Activated naive CD4-positive, alpha-beta T cell treated with anti-CD3 and anti-CD28 coated beads, Interleukin-2, amount 50 U/mL, for 72 hours (primary cell): ENCODE results near the gene MRPL46. TPM values are rescaled to one million over a fixed set of nuclear protein-coding genes. Genes with fewer than 3 reads are reported as not detected.

ENCODE experiments used
- ATAC-seq, 2 donors: fragments of 150-1000 bp; cut with Tn5 transposase; 2 replicates each; pipeline ENCODE4 v1.10.0; 2021; ENCODE audit warnings: mild to moderate bottlenecking in 2 of 2, moderate library complexity in 2 of 2
- DNase-seq, 2 donors: peaks; one replicate each; pipeline ENCODE4 v3.0.0; 2021 to 2022; ENCODE audit warnings: low spot score in 2 of 2
- H3K27ac Mint-ChIP-seq, 2 donors: one replicate each; pipeline ENCODE4 v1.8.0; 2022; ENCODE audit warnings: mild to moderate bottlenecking in 2 of 2, mixed read lengths in 2 of 2
- H3K36me3 Mint-ChIP-seq, 2 donors: one replicate each; pipeline ENCODE4 v1.8.0; 2022; ENCODE audit warnings: mixed read lengths in 2 of 2
- H3K9me3 Mint-ChIP-seq, 2 donors: one replicate each; pipeline ENCODE4 v1.8.0; 2022; ENCODE audit warnings: mixed read lengths in 2 of 2
- total RNA-seq, 2 donors: library from RNA; stranded (reverse); gene quantifications; one replicate each; pipeline ENCODE4 v1.2.3, GENCODE V29; 2022

The MRPL46 gene
- total RNA-seq: 10 to 100 TPM; 24.1 to 36.0 TPM

GRCh38 chr15:88467073-88467934, at the start of gene MRPL46, which contains the start of gene MRPS11:
TSS of gene MRPL46 (minus strand) at chr15:88467388. CDS start at chr15:88467377, 11 bp downstream.
TSS of gene MRPS11 (plus strand) at chr15:88467708. CDS start at chr15:88467718, 10 bp downstream.
- no peaks in the 10 kb centered on the region for H3K9me3 Mint-ChIP-seq
- H3K27ac Mint-ChIP-seq: peak within 1 kb of the TSS; percentile 97 to 98
- DNase-seq (peak; percentile 89 to 90), ATAC-seq (peak; percentile 84 to 86)
- peaks cover 34 to 41% of the 10 kb centered on the region in 2 donors for H3K36me3 Mint-ChIP-seq

- ATAC-seq (no peak), DNase-seq (no peak)
- Mint-ChIP-seq H3K36me3 (peaks cover 0 to 12% of the 10 kb centered on the region in 2 donors), H3K27ac (no peak overlapping the region), H3K9me3 (no peaks in the 10 kb centered on the region)
Measured at GRCh38 chr15:88513195-88513594, 46.0 kb upstream of the MRPL46 start.

- Mint-ChIP-seq H3K9me3 (no peaks in the 10 kb centered on the region), H3K27ac (no peak overlapping the region), H3K36me3 (peaks cover 0 to 12% of the 10 kb centered on the region in 2 donors)
- no peak for ATAC-seq
- DNase-seq: no peak
Measured at GRCh38 chr15:88512601-88513000, 45.4 kb upstream of the MRPL46 start.

GRCh38 chr15:88512078-88512477, 44.9 kb upstream of the MRPL46 start:
- H3K36me3 Mint-ChIP-seq: peaks cover 0 to 17% of the 10 kb centered on the region in 2 donors
- no peaks in the 10 kb centered on the region for H3K9me3 Mint-ChIP-seq
- H3K27ac Mint-ChIP-seq: no peak overlapping the region
- no peak for ATAC-seq
- no peak for DNase-seq

DNA sequence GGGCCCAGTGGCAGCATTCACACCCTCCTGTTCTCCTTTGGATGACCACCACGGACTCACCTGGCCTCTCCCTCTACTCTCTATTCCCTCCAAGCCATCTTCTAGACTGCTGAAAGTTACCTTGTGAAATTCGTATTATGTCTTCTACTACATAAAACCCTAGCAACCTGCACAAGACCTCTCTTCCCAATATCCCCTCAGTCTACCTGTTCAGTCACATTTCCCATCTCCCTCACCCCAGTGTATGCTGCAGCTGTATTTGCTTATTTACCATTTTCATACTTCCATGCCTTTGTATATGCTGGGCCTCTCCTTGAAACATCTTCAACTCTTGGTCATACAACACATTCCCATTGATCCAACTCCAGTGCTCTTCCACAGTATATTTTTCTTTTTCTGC, 44.0 kb upstream of the MRPL46 start:
- ATAC-seq (no peak), DNase-seq (no peak)
- Mint-ChIP-seq H3K9me3 (no peaks in the 10 kb centered on the region), H3K36me3 (peaks cover 0 to 17% of the 10 kb centered on the region in 2 donors), H3K27ac (no peak overlapping the region)

DNA sequence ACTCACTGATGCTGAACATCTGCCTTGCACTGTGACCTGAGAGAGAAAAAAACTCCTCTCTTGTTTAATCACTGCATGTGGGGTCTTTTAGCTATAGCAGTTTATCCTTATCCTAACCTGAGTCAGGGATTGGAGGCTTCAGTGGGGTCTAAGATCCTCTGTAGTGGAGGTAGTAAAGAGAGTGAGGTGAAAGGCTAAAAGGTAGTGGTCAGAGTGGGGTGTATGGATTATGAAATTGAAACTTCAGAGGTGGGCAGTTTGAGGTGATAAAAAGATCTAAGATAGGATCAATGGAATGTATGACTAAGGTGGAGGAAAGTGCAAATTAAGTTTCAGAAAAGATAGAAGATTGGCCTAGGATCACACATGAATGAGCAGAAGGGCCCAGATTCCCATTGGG, 42.8 kb upstream of the MRPL46 start:
- H3K27ac Mint-ChIP-seq: no peak overlapping the region
- DNase-seq (no peak), ATAC-seq (peak in 1 of 2 donors; percentile 73)
- peaks cover 0 to 17% of the 10 kb centered on the region in 2 donors for H3K36me3 Mint-ChIP-seq
- no peaks in the 10 kb centered on the region for H3K9me3 Mint-ChIP-seq

DNA sequence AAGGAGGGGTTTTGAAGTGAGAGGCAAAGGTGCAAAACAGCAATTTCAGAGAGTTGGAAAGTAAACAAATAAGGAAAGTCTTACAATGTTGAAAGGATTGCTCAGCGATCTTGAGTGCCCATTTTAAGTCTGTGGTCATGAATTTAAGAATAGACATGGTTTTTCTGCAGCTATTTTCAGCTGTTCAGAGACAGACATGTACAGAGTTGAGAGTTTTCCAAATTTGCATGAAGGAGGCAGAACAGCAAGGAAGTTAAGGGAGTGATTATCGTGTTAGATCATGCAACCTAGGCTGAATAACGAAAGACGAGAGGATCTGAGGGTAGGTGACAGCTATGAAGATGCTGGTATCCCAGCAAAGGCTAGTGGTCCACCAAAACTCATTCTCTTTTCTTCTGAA, 42.1 kb upstream of the MRPL46 start:
- Mint-ChIP-seq H3K27ac (no peak overlapping the region), H3K36me3 (peaks cover 0 to 17% of the 10 kb centered on the region in 2 donors), H3K9me3 (no peaks in the 10 kb centered on the region)
- ATAC-seq: no peak
- DNase-seq: no peak

GRCh38 chr15:88506628-88507027, 39.4 kb upstream of the MRPL46 start:
- H3K36me3 Mint-ChIP-seq: peaks cover 0 to 12% of the 10 kb centered on the region in 2 donors
- no peaks in the 10 kb centered on the region for H3K9me3 Mint-ChIP-seq
- ATAC-seq (no peak), DNase-seq (no peak)
- H3K27ac Mint-ChIP-seq: no peak overlapping the region

GRCh38 chr15:88505721-88506120, 38.5 kb upstream of the MRPL46 start:
- Mint-ChIP-seq H3K36me3 (peaks cover 0 to 6% of the 10 kb centered on the region in 2 donors), H3K27ac (no peak overlapping the region), H3K9me3 (no peaks in the 10 kb centered on the region)
- DNase-seq (no peak), ATAC-seq (no peak)

DNA sequence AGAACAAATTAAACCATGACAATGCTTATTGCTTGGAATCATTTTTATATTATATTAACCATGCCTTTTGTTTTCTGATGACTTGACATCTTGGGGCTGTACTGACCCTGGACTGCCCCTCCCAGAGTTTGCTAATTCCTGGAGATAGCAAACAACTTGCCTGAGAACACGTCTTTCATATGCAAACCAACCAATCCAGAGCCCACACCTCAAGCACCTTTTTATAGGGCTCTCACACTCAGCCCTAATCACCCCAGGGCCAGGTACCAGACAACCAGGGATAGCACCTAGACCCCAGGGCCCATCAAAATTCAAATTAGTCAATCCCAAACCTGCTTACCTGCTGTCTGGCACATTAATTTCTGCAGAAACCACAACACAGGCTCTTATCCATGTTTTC, 37.3 kb upstream of the MRPL46 start:
- DNase-seq (no peak), ATAC-seq (no peak)
- H3K27ac Mint-ChIP-seq: no peak overlapping the region
- no peaks in the 10 kb centered on the region for H3K9me3 Mint-ChIP-seq
- H3K36me3 Mint-ChIP-seq: peaks cover 0 to 6% of the 10 kb centered on the region in 2 donors

DNA sequence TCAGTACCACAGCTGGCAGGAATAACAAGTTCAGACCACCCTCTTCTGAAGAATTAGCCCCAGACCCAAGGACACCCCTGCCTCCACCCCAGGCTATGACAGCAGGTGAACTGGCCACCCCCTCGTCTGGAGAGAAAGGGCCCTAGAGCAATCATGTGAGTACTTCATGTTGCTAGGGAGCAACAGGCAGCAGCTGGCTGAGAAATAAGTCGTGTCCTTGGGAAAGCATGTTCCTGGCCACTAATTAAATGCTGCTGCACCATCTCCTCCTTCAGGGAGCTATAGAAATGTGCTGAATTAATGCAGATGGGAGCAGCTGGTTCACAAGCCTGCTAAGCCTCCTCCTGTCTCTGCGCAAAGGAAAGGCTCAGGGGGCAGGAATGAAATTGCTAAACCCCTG, 31.8 kb upstream of the MRPL46 start:
- no peak overlapping the region for H3K27ac Mint-ChIP-seq
- no peaks in the 10 kb centered on the region for H3K36me3 Mint-ChIP-seq
- ATAC-seq: no peak
- DNase-seq: no peak
- no peaks in the 10 kb centered on the region for H3K9me3 Mint-ChIP-seq

DNA sequence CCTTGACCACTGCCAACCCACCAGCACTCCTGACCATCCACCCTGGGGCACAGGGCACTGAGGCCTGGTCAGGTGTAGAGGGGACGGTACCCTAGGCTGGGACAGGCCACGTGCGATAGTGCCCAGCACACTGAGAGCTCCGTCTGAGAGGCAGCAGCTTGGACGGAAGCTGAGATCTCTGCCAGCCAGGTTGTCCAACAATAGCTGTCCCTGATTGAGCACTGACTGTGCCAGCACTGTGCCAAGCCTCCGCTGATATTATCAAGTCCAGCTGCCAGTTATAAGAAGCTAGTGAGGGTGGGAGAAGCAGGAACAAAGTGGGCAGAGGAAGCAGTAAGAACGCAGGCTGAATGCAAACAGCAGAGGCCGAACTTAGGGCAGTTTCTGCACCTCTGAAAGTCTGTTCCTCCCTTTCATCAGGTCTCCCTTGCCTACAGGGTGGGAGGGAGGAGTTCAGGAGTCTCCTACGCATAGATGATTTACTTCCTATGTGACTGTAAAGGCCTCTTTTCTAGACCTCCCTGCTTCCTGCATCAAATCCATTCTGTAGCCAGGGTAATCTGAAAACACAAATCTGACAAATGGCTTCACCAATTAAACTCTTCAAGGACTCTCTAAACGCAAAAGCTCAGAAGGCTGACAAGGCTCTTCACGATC, 30.0 kb upstream of the MRPL46 start:
- ATAC-seq: no peak

DNA sequence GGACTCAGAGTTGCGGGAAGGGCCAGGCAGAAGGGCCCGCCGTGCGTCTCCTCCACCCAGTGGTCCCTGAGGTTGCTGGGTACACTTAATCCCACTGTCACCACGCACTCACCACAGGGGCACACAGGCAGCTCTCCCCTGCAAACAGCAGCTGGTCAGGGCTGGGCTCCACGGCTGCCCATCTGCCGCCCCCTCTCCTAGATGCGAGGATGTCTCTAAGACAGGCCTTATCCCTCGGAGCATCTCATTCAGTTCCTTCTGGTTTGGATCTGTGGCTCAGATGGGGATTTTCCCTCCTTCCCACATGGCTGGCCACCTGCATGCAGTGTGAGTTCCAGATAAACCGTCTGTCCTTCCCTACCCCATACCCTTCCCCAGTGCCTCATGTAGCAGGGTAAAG, 26.7 kb upstream of the MRPL46 start:
- DNase-seq (no peak), ATAC-seq (no peak)
- Mint-ChIP-seq H3K9me3 (no peaks in the 10 kb centered on the region), H3K27ac (no peak overlapping the region), H3K36me3 (no peaks in the 10 kb centered on the region)

More for the DNA sequence above, 30.0 kb upstream of the MRPL46 start:
- Mint-ChIP-seq H3K36me3 (no peaks in the 10 kb centered on the region), H3K27ac (peak overlapping the region; percentile 3 to 50), H3K9me3 (no peaks in the 10 kb centered on the region)
- no peak for DNase-seq

GRCh38 chr15:88491158-88491557, 24.0 kb upstream of the MRPL46 start:
- H3K36me3 Mint-ChIP-seq: no peaks in the 10 kb centered on the region
- H3K9me3 Mint-ChIP-seq: no peaks in the 10 kb centered on the region
- ATAC-seq (no peak), DNase-seq (no peak)
- H3K27ac Mint-ChIP-seq: peak overlapping the region in 1 of 2 donors; percentile 6

GRCh38 chr15:88490036-88490435, 22.8 kb upstream of the MRPL46 start:
- H3K36me3 Mint-ChIP-seq: no peaks in the 10 kb centered on the region
- peak overlapping the region in 1 of 2 donors; percentile 75 for H3K27ac Mint-ChIP-seq
- no peaks in the 10 kb centered on the region for H3K9me3 Mint-ChIP-seq
- no peak for ATAC-seq
- DNase-seq: no peak

DNA sequence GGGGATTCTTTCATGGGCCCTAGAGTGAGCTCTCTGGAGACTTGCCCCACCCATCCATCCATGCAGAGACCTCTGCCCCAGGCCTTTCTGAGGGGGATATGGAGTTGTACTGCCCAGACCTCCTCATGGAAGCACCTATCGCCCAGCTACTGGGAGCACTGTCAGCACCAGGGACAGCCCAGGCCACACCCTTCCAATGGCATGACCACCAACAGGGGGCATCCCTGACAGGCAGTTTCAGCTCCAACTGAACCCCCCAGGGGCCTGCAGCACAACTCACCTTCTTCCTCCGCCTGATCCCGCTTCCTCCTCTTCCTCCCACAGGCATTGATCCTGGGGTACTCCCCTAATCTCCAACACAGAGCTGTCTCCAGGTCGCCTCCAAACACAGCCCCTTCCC, 22.1 kb upstream of the MRPL46 start:
- DNase-seq (no peak), ATAC-seq (no peak)
- Mint-ChIP-seq H3K27ac (peak overlapping the region in 1 of 2 donors; percentile 75), H3K9me3 (no peaks in the 10 kb centered on the region), H3K36me3 (no peaks in the 10 kb centered on the region)

DNA sequence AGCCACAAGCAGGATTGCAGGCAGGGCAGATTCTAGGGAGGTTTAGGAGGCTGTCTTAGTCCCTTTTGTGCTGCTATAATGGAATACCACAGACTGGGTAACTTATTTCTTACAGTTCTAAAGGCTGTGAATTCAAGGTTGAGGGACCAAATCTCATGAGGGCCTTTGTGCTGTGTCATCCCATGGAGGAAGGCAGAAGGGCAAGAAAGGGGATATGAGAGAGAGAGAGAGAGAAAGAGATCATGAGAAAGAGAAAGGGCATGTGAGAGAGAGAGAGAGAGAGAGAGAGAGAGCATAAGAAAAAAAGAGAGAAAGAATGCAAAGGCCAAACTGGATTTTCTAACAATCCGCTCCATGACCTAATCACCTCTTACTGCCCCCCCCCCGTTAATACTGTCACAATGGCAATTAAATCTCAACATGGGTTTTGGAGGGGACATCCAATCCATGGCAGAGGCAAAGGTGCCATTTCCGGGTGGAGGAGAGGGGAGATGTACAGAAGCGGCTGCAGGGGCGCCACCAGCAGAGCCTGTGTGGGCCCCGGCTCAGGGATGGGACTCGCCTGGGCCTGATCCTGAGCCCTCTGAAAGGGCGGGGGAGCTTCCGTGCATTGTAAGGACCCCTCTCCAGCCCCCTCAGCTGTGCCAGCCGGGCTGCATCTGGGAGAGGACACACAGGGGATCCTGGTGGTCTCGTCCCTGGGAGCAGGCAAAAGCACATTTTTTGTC, 20.8 kb upstream of the MRPL46 start:
- DNase-seq: no peak
- Mint-ChIP-seq H3K9me3 (no peaks in the 10 kb centered on the region), H3K36me3 (no peaks in the 10 kb centered on the region), H3K27ac (peak overlapping the region in 1 of 2 donors; percentile 39)
- ATAC-seq: no peak
